Smooth muscle cell (in vitro differentiated cells): ENCODE results near the gene ZNF407. TPM values are rescaled to one million over a fixed set of nuclear protein-coding genes. Genes with fewer than 3 reads are reported as not detected.

Experiments
- DNase-seq: peaks from one replicate; lab custom pipeline; 2025; ENCODE audit not compliant: unreplicated experiment; lab: John Stamatoyannopoulos, UW
- H2AFZ ChIP-seq: fragments of 200-600 bp; sonication (generic); 2 replicates; pipeline ENCODE4 v1.6.0; 2016; ENCODE audit warnings: antibody characterized with exemption, low read depth, mild to moderate bottlenecking
- H3F3A ChIP-seq: fragments of 200-600 bp; sonication (generic); 2 replicates; pipeline ENCODE4 v1.6.0; 2017; ENCODE audit warnings: antibody characterized with exemption, low read depth
- H3K27ac ChIP-seq: fragments of 200-600 bp; sonication (generic); 2 replicates; pipeline ENCODE4 v1.5.1; 2016; ENCODE audit warnings: low read depth, mild to moderate bottlenecking
- H3K27me3 ChIP-seq: fragments of 200-600 bp; sonication (generic); 2 replicates; pipeline ENCODE4 v1.6.1; 2016; ENCODE audit warnings: low read depth, mild to moderate bottlenecking
- H3K36me3 ChIP-seq: fragments of 200-600 bp; sonication (generic); 2 replicates; pipeline ENCODE4 v1.5.1; 2016; ENCODE audit warnings: low read depth
- H3K4me1 ChIP-seq: fragments of 200-600 bp; sonication (generic); 2 replicates; pipeline ENCODE4 v1.5.1; 2016; ENCODE audit warnings: low read depth
- H3K4me2 ChIP-seq: fragments of 200-600 bp; sonication (generic); 2 replicates; pipeline ENCODE4 v1.6.0; 2016; ENCODE audit warnings: mild to moderate bottlenecking
- H3K4me3 ChIP-seq: fragments of 200-600 bp; sonication (generic); 2 replicates; pipeline ENCODE4 v1.5.1; 2016; ENCODE audit warnings: mild to moderate bottlenecking
- H3K79me2 ChIP-seq: fragments of 200-600 bp; sonication (generic); 2 replicates; pipeline ENCODE4 v1.6.0; 2016; ENCODE audit warnings: low read depth, mild to moderate bottlenecking
- H3K9ac ChIP-seq: fragments of 200-600 bp; sonication (generic); 2 replicates; pipeline ENCODE4 v1.6.0; 2016; ENCODE audit warnings: low read depth
- H3K9me3 ChIP-seq: fragments of 200-600 bp; sonication (generic); replicated peaks from 2 replicates; pipeline ENCODE4 v1.5.1; 2016; ENCODE audit warnings: low read depth
- H4K20me1 ChIP-seq: fragments of 200-600 bp; sonication (generic); 2 replicates; pipeline ENCODE4 v1.6.0; 2016; ENCODE audit warnings: low read depth
- WGBS: methylation state at CpG from one replicate; pipeline ENCODE4 v1.1.7; 2016; ENCODE audit warnings: low lambda C conversion rate; 5-methylcytosine and 5-hydroxymethylcytosine counted together
- polyA plus RNA-seq: library from polyadenylated mRNA; unstranded; fragments of >200 nt; fragmentation: Nextera tagmentation; extraction: Ambion mirVana; gene quantifications from 2 replicates; pipeline ENCODE4 v1.2.1, GENCODE V29; 2016
- total RNA-seq: library from RNA; depleted of rRNA; stranded (reverse); fragments of >200 nt; gene quantifications from 2 replicates; pipeline ENCODE4 v1.2.3, GENCODE V29; 2014
- TF ChIP-seq, protein P1 (sequence below): fragments of 200-600 bp; sonication (generic); IDR thresholded peaks from 2 replicates; pipeline ENCODE4 v1.5.1; 2017; ENCODE audit warnings: borderline replicate concordance, mild to moderate bottlenecking, antibody characterized with exemption; ENCODE audit not compliant: insufficient read depth, poor library complexity, severe bottlenecking

Gene ZNF407
- total and polyA plus RNA-seq, 2 experiments from 2014 or later = 4.5 to 11.5 TPM

DNA sequence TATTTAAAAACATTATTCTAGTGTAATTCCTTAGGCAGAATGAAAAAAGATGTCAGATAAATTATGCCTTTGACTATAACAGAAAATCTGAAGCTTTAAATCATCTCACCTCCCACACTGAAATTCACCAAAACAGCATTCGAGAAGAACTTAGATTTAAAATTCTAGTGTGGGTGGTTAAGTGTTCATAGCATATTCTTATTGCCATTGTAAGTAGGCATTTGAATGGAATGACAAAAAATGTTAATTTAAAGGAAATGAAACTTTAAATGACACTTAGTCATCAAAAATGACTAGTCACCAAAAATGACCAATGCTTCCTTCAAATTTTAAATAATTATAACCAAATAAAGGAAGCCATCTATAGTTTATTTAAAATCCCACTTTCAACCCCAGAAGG lies 7.0 kb upstream of the ZNF407 start:
- H3K79me2 ChIP-seq = peaks cover under 1% of the 10 kb centered on the region
- H2AFZ ChIP-seq = no peak overlapping the region
- 89% methylated on average over 1 of the region's 1 CpG for WGBS
- H3K4me2 ChIP-seq = no peak overlapping the region
- H3K4me1 ChIP-seq = peaks cover 1% of the 10 kb centered on the region
- H4K20me1 ChIP-seq = no peaks in the 10 kb centered on the region
- H3K27ac ChIP-seq = no peak overlapping the region
- H3F3A ChIP-seq = peaks cover 3% of the 10 kb centered on the region
- H3K36me3 ChIP-seq = no peaks in the 10 kb centered on the region
- H3K27me3 ChIP-seq = peaks cover 34% of the 10 kb centered on the region
- TF ChIP-seq, protein P1, sequence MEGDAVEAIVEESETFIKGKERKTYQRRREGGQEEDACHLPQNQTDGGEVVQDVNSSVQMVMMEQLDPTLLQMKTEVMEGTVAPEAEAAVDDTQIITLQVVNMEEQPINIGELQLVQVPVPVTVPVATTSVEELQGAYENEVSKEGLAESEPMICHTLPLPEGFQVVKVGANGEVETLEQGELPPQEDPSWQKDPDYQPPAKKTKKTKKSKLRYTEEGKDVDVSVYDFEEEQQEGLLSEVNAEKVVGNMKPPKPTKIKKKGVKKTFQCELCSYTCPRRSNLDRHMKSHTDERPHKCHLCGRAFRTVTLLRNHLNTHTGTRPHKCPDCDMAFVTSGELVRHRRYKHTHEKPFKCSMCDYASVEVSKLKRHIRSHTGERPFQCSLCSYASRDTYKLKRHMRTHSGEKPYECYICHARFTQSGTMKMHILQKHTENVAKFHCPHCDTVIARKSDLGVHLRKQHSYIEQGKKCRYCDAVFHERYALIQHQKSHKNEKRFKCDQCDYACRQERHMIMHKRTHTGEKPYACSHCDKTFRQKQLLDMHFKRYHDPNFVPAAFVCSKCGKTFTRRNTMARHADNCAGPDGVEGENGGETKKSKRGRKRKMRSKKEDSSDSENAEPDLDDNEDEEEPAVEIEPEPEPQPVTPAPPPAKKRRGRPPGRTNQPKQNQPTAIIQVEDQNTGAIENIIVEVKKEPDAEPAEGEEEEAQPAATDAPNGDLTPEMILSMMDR = no peak
- no peak overlapping the region for H3K9ac ChIP-seq
- DNase-seq = no peak
- no peak overlapping the region for H3K4me3 ChIP-seq
- no peaks in the 10 kb centered on the region for H3K9me3 ChIP-seq

DNA sequence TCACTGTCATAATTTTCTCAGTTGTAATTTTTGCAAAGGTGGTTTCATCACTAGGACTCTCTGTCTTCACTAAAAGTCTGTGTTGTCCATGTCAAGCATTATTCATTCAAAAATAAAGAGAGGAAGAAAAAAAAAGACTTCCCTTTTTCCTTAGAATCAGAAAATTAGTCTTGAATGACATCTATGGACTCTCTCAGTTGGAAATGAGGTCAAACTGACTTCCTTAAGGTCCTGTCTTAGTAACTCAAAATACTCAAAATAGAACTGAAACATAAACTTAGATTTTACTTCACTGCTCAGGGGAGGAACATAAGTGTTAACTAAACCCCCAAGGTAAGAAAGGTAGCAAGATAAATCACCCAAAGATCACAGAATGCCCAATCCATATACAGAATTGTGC lies 2.2 kb upstream of the ZNF407 start:
- Histone ChIP-seq H3K27me3 (no peaks in the 10 kb centered on the region), H3K4me1 (peaks cover 19% of the 10 kb centered on the region), H3K4me3 (peak overlapping the region; percentile 95), H3K36me3 (no peaks in the 10 kb centered on the region), H3K9me3 (no peaks in the 10 kb centered on the region), H3K4me2 (peak overlapping the region; percentile 95), H4K20me1 (no peaks in the 10 kb centered on the region), H3F3A (peaks cover 6% of the 10 kb centered on the region), H3K27ac (no peak overlapping the region), H3K9ac (no peak overlapping the region), H2AFZ (no peak overlapping the region), H3K79me2 (peaks cover 28% of the 10 kb centered on the region)
- TF ChIP-seq, protein P1 = no peak
- no peak for DNase-seq

DNA sequence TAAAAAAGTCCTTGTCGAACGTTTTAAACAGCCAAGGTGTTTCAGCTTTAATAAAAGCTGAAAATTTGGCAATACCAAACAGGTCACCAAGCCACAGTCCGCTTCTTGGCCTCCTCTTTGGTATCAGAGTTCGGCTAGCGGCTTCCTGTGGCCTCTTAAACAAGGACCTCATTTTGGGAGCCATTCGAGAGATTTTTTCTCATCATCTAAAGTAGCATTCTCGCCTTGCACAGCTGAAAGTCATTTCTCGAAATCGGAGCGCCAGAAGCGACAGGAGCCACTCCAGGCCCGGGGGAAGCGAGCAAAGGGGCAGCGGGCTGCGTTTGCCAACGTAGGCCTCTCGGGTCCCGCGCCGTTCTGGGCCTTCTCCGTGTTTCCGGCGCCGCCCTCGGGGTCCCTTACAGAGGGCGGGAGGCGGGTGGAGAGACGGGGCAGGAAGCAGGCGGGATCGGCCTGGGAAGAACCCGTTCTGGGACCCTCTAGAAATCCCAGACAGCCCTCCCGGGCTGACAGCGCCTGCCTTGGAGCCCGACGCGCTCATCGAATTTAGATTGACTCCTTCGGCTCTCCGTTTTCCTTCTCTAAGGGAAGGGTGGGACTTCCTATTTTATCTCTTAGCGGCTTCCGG lies 522 bp upstream of the ZNF407 start:
- Histone ChIP-seq H3F3A (peaks cover 6% of the 10 kb centered on the region), H3K9me3 (no peaks in the 10 kb centered on the region), H3K4me2 (peak overlapping the region; percentile 95), H3K27ac (peak overlapping the region; percentile 96), H4K20me1 (peaks cover 3% of the 10 kb centered on the region), H3K36me3 (no peaks in the 10 kb centered on the region), H3K4me3 (peak overlapping the region; percentile 95), H2AFZ (peak overlapping the region; percentile 99), H3K9ac (peak overlapping the region; percentile 98), H3K4me1 (peaks cover 19% of the 10 kb centered on the region), H3K79me2 (peaks cover 33% of the 10 kb centered on the region), H3K27me3 (no peaks in the 10 kb centered on the region)
- TF ChIP-seq, protein P1 = no peak
- DNase-seq = peak; percentile 53
- WGBS = 1% methylated on average over 41 of the region's 41 CpGs

DNA sequence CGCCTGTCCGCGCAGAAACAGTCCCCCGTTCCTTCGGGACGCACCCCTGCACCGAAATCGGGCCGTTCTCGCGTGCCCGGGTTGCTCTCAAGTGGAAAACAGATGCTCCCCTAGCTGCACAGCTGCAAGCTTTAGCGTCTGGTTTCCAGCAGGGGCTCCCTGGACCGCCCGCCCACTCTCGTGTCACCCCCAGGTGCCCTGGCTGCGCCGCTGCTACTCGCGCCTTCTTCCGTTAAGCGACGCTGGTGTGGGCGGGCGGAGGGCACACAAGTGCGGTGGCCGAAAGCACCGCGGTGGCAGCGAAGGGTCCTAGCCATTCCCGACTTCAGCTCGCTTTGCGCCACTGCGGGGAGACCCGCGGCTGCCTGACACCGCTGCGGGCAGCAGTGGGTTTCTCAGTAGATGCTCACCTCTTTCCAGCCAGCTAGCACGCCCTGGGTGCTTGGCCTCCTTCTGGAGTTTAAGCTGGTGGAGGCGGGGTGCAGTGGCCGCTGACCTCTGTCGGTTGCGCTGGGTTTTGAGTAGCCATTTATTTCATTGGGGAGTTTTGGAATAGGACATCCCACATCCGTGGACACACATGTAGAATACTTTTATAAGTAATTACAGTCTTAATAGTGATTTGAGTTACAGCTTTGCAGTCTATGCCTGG lies 806 bp downstream of the ZNF407 start:
- peak overlapping the region; percentile 98 for H3K9ac ChIP-seq
- under 1% methylated on average over 44 of the region's 44 CpGs for WGBS
- peaks cover 7% of the 10 kb centered on the region for H4K20me1 ChIP-seq
- DNase-seq = no peak
- peaks cover 3% of the 10 kb centered on the region for H3F3A ChIP-seq
- peak overlapping the region; percentile 95 for H3K4me3 ChIP-seq
- peaks cover 38% of the 10 kb centered on the region for H3K79me2 ChIP-seq
- peak overlapping the region; percentile 95 for H3K4me2 ChIP-seq
- no peaks in the 10 kb centered on the region for H3K27me3 ChIP-seq
- H3K9me3 ChIP-seq = no peaks in the 10 kb centered on the region
- H3K27ac ChIP-seq = peak overlapping the region; percentile 96
- peaks cover 19% of the 10 kb centered on the region for H3K4me1 ChIP-seq
- no peaks in the 10 kb centered on the region for H3K36me3 ChIP-seq
- TF ChIP-seq, protein P1 = peak; percentile 9
- H2AFZ ChIP-seq = peak overlapping the region; percentile 99
